ENCODE measurements around the gene C15orf62.

C15orf62 gene

GRCh38 chr15:40776537-40777141 is 6.9 kb downstream of the C15orf62 start:
- DNase-seq, result peak; percentile 70 to 73 (median 72)
- peak overlapping the region; percentile 63 to 67 for H3K4me3 Mint-ChIP-seq
- no peaks in the 10 kb centered on the region for H3K27me3 Mint-ChIP-seq
- peaks cover 8 to 16% of the 10 kb centered on the region in 2 donors for H3K4me1 Mint-ChIP-seq (ENCODE audit: low read depth in 2 of 2)
- ATAC-seq (replicated peaks), result peak; percentile 100
- peaks cover 32% of the 10 kb centered on the region for H3K36me3 Mint-ChIP-seq (ENCODE audit: insufficient read depth)
- peak overlapping the region; percentile 69 to 80 for H3K27ac Mint-ChIP-seq
- H3K9me3 Mint-ChIP-seq, result no peaks in the 10 kb centered on the region

- DNase-seq, result peak; percentile 76 to 81 (median 77)
- ATAC-seq (replicated peaks), result peak; percentile 91
- H3K4me1 Mint-ChIP-seq (ENCODE audit: low read depth in 2 of 2), result peaks cover 12 to 25% of the 10 kb centered on the region in 2 donors
- H3K9me3 Mint-ChIP-seq, result no peaks in the 10 kb centered on the region
- peaks cover 6% of the 10 kb centered on the region for H3K36me3 Mint-ChIP-seq (ENCODE audit: insufficient read depth)
- no peaks in the 10 kb centered on the region for H3K27me3 Mint-ChIP-seq
- peak overlapping the region in 1 of 2 donors; percentile 4 for H3K27ac Mint-ChIP-seq
- H3K4me3 Mint-ChIP-seq, result no peak overlapping the region
Observed at GRCh38 chr15:40782609-40783227, 12.9 kb downstream of the C15orf62 start.

DNA sequence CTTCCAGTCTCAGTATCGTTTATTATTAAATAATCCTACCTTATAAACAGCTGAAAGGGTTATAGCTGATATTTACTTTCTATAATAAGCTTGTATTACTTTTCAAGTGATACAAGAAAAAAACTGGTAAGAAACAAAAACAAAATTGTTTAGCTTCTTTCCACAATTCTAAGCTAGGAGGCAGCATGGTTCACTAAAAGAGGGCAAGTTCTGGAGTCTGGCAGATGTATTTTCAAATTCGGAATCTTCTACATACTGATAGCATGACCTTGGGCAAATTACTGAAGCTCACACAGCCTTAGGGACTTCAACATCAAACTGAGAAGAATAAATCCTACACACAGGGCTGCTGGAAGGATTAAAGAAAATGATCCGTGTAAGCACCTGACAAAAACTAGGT is 15.4 kb downstream of the C15orf62 start:
- no peak overlapping the region for H3K4me3 Mint-ChIP-seq
- peaks cover 16 to 30% of the 10 kb centered on the region in 2 donors for H3K4me1 Mint-ChIP-seq (ENCODE audit: low read depth in 2 of 2)
- H3K36me3 Mint-ChIP-seq (ENCODE audit: insufficient read depth), result peaks cover 3% of the 10 kb centered on the region
- H3K27ac Mint-ChIP-seq, result no peak overlapping the region
- H3K9me3 Mint-ChIP-seq, result no peaks in the 10 kb centered on the region
- H3K27me3 Mint-ChIP-seq, result no peaks in the 10 kb centered on the region
- DNase-seq (no peak), ATAC-seq (replicated peaks) (no peak)

DNA sequence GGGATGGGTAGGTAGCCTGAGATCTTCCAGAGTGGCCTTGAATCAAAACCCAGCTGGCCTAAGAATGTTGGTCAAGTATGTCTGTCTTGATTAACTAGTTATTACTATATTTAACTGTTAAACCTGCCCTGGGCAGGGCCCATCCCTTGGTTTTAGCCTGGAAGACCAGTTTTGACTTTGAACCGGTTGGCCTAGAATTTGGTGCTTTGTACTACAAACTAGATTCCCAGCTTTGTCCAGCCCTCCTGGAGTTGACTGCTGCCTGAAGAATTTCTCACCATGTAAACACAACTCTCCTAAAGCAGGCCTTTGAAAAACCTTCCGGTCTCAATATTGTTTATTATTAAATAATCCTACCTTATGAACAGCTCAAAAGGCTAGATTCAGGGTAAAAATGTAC is 16.0 kb downstream of the C15orf62 start:
- no peaks in the 10 kb centered on the region for H3K9me3 Mint-ChIP-seq
- ATAC-seq (replicated peaks) (no peak), DNase-seq (no peak)
- H3K4me1 Mint-ChIP-seq (ENCODE audit: low read depth in 2 of 2), result peaks cover 16 to 30% of the 10 kb centered on the region in 2 donors
- no peaks in the 10 kb centered on the region for H3K27me3 Mint-ChIP-seq
- peaks cover 3% of the 10 kb centered on the region for H3K36me3 Mint-ChIP-seq (ENCODE audit: insufficient read depth)
- H3K27ac Mint-ChIP-seq, result no peak overlapping the region
- no peak overlapping the region for H3K4me3 Mint-ChIP-seq

DNA sequence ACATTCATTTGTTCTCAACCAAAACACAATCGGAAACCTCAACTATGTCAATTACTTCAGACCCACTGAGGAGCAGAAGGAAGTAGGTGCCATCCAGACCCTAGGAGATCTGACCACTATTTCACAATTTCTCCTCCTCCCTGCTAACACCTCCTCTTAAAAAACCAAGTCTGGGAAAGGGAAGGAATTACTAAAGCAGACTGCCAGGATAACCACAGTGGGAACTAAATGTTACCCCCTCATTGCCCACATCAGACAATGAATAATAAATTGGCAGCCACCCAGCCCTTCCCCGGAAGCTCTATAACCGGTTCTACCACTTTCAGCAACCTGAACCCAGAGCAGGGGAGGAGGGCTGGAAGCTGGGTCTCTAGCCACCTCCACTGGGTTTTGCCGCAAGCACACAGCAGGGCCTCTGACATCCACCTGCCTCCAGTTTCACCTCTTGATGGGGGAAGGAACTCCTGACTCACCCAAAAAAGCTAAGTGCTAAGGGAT is 17.6 kb downstream of the C15orf62 start:
- peaks cover 13% of the 10 kb centered on the region for H3K36me3 Mint-ChIP-seq (ENCODE audit: insufficient read depth)
- peak overlapping the region; percentile 41 to 83 for H3K27ac Mint-ChIP-seq
- no peak overlapping the region for H3K4me3 Mint-ChIP-seq
- peak; percentile 76 for ATAC-seq (replicated peaks)
- no peaks in the 10 kb centered on the region for H3K9me3 Mint-ChIP-seq
- H3K27me3 Mint-ChIP-seq, result no peaks in the 10 kb centered on the region
- DNase-seq, result peak; percentile 26 to 41 (median 34)
- peaks cover 16 to 30% of the 10 kb centered on the region in 2 donors for H3K4me1 Mint-ChIP-seq (ENCODE audit: low read depth in 2 of 2)

DNA sequence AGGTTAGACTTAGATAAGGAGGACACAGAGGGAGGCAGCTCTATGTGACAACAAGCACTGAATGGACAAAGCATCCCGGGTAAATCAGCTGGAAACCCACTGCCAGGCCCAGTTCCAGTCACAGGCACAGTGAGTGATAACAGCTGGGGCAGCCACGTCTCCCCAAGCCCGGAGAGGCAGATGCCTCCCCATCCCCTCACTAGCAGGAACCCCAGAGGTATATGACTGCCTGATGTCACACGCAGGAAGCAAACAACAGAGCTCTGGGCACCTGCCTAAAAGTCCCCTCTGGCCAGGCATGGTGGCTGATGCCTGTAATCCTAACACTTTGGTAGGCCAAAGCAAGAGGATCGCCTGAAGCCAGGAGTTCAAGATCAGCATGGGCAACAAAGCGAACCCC is 18.2 kb downstream of the C15orf62 start:
- DNase-seq, result no peak
- Mint-ChIP-seq H3K36me3 (ENCODE audit: insufficient read depth) (peaks cover 18% of the 10 kb centered on the region), H3K4me1 (ENCODE audit: low read depth in 2 of 2) (peaks cover 13 to 24% of the 10 kb centered on the region in 2 donors), H3K4me3 (no peak overlapping the region), H3K9me3 (no peaks in the 10 kb centered on the region), H3K27ac (peak overlapping the region; percentile 41 to 83), H3K27me3 (no peaks in the 10 kb centered on the region)
- ATAC-seq (replicated peaks), result no peak

GRCh38 chr15:40789119-40789518 is 19.3 kb downstream of the C15orf62 start:
- DNase-seq (no peak), ATAC-seq (replicated peaks) (no peak)
- Mint-ChIP-seq H3K4me1 (ENCODE audit: low read depth in 2 of 2) (peaks cover 16 to 31% of the 10 kb centered on the region in 2 donors), H3K4me3 (no peak overlapping the region), H3K9me3 (no peaks in the 10 kb centered on the region), H3K36me3 (ENCODE audit: insufficient read depth) (peaks cover 15% of the 10 kb centered on the region), H3K27ac (peak overlapping the region in 1 of 2 donors; percentile 75), H3K27me3 (no peaks in the 10 kb centered on the region)

GRCh38 chr15:40789999-40790398 is 20.2 kb downstream of the C15orf62 start:
- DNase-seq, result no peak
- H3K4me1 Mint-ChIP-seq (ENCODE audit: low read depth in 2 of 2), result peaks cover 16 to 31% of the 10 kb centered on the region in 2 donors
- ATAC-seq (replicated peaks), result no peak
- H3K27me3 Mint-ChIP-seq, result no peaks in the 10 kb centered on the region
- H3K27ac Mint-ChIP-seq, result no peak overlapping the region
- no peaks in the 10 kb centered on the region for H3K9me3 Mint-ChIP-seq
- H3K4me3 Mint-ChIP-seq, result no peak overlapping the region
- peaks cover 15% of the 10 kb centered on the region for H3K36me3 Mint-ChIP-seq (ENCODE audit: insufficient read depth)

- no peak overlapping the region for H3K4me3 Mint-ChIP-seq
Observed at GRCh38 chr15:40790718-40791117, 20.9 kb downstream of the C15orf62 start.

GRCh38 chr15:40792394-40792793 is 22.6 kb downstream of the C15orf62 start:
- Mint-ChIP-seq H3K27ac (peak overlapping the region in 1 of 2 donors; percentile 30), H3K27me3 (no peaks in the 10 kb centered on the region), H3K4me3 (no peak overlapping the region), H3K36me3 (ENCODE audit: insufficient read depth) (peaks cover 15% of the 10 kb centered on the region), H3K4me1 (ENCODE audit: low read depth in 2 of 2) (peaks cover 14 to 32% of the 10 kb centered on the region in 2 donors), H3K9me3 (no peaks in the 10 kb centered on the region)
- DNase-seq (no peak), ATAC-seq (replicated peaks) (no peak)

More at GRCh38 chr15:40790718-40791117, 20.9 kb downstream of the C15orf62 start:
- Mint-ChIP-seq H3K4me1 (ENCODE audit: low read depth in 2 of 2) (peaks cover 16 to 34% of the 10 kb centered on the region in 2 donors), H3K36me3 (ENCODE audit: insufficient read depth) (peaks cover 15% of the 10 kb centered on the region), H3K9me3 (no peaks in the 10 kb centered on the region), H3K27me3 (no peaks in the 10 kb centered on the region), H3K27ac (no peak overlapping the region)
- no peak for ATAC-seq (replicated peaks)
- DNase-seq, result no peak

DNA sequence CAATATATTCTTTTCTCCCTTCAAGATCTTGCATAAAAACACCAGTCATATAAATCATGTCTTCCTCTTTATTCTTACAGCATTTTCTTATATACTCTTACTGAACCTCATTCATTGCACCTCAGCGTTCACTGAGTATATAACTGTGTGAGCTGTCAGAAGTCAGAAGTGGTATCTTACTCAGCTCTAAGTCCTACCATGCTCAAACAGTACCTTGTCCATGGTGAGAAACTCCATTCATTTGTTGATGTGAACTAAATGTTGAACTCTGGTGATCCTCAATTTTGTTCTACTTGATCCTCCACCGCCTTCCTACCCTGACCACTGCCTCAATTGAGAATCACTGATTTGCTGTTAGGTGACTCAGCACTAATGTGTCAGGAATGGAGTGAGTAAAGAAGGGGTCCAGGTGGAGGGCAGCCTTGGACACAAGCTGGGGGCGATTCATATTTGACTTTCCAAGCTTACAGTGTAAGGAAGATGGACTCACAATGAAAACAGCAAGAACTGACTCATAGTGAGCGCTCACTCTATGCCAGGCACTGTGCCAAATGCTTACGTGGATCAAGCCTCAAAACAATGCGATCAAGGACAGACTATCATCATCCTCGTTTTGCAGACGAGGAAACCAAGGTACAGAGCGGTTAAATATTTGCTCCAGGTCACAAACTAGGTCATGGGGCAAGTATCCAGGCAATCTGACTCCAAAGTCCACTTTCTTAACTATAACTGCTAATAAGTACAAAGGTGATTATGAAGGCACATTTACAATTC is 23.6 kb downstream of the C15orf62 start:
- H3K4me3 Mint-ChIP-seq, result no peak overlapping the region
- no peaks in the 10 kb centered on the region for H3K9me3 Mint-ChIP-seq
- DNase-seq (no peak), ATAC-seq (replicated peaks) (no peak)
- H3K27ac Mint-ChIP-seq, result peak overlapping the region in 1 of 2 donors; percentile 5
- peaks cover 20% of the 10 kb centered on the region for H3K36me3 Mint-ChIP-seq (ENCODE audit: insufficient read depth)
- peaks cover 10 to 33% of the 10 kb centered on the region in 2 donors for H3K4me1 Mint-ChIP-seq (ENCODE audit: low read depth in 2 of 2)
- H3K27me3 Mint-ChIP-seq, result no peaks in the 10 kb centered on the region

DNA sequence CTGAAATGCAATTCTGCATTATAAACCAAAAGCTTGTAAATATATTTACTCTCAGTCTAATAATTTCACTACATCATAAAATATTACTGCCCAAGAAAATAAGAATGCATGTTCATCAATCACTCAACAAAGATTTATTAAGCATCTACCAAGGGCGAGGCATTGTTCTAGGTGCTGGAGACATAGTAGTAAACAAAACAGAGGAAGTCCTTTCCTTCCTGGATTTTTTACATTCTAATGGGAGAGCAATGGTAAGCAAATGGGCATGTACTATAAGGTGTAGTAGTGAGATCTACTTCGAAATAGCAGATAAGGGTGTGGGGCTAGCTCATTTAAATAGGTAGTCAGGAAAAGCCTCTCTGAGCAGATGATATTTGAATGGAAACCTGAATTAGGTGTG is 26.3 kb downstream of the C15orf62 start:
- DNase-seq, result no peak
- Mint-ChIP-seq H3K36me3 (ENCODE audit: insufficient read depth) (peaks cover 27% of the 10 kb centered on the region), H3K27ac (peak overlapping the region in 1 of 2 donors; percentile 19)

GRCh38 chr15:40796512-40796911 is 26.7 kb downstream of the C15orf62 start:
- Mint-ChIP-seq H3K4me3 (no peak overlapping the region), H3K36me3 (ENCODE audit: insufficient read depth) (peaks cover 25% of the 10 kb centered on the region), H3K9me3 (no peaks in the 10 kb centered on the region), H3K4me1 (ENCODE audit: low read depth in 2 of 2) (peaks cover 18 to 40% of the 10 kb centered on the region in 2 donors), H3K27me3 (no peaks in the 10 kb centered on the region), H3K27ac (peak overlapping the region in 1 of 2 donors; percentile 19)
- no peak for DNase-seq
- ATAC-seq (replicated peaks), result no peak

More for the DNA sequence above, 26.3 kb downstream of the C15orf62 start:
- no peak for ATAC-seq (replicated peaks)
- H3K4me1 Mint-ChIP-seq (ENCODE audit: low read depth in 2 of 2), result peaks cover 15 to 38% of the 10 kb centered on the region in 2 donors
- H3K27me3 Mint-ChIP-seq, result no peaks in the 10 kb centered on the region
- H3K4me3 Mint-ChIP-seq, result no peak overlapping the region
- no peaks in the 10 kb centered on the region for H3K9me3 Mint-ChIP-seq

All from effector memory CD8-positive, alpha-beta T cell (primary cell).